Measurements from ENCODE around the gene ILF2.
"Not testable (repeated sequence)": the region's sequence is repeated elsewhere in the genome, so short reads cannot be mapped to it uniquely, and the experiment has no call there.

Gene ILF2

DNA sequence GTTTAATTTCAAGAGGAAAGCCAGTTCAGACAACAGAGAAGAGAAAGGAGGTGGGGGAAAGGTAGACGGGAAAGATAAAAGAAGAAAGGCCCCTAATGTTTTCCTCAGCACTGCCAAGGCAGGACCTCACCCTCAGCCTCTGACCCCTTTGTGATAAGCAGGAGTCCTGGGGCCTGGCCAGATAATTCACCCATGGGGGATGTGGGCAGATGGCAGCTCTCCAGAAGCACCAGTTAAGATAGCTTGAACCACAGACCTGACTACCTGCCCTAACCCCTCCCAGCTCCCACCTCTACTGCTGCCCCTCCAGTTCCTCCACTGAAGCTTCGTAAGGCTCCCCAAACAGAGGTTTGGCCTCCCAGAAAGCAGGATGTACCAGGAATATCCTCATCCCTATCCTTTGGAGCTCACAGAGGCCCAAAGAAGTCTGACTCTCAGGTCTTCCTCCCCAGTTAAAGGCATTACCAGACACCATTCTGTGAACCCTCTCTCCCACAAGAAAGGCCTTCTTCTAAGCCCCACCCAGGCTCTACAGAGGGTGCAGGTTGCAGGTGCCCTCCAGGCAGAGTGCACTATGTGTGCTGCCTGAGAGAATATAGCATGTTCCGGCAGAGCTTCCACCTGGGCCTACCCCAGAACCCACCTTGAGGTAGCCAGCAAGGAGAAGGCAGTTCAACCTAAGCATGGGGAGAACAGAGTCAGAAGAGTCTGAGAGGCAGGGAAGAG is 21.5 kb downstream of the ILF2 start:
- no peak for DNase-seq (ENCODE audit: low read depth, low spot score)

DNA sequence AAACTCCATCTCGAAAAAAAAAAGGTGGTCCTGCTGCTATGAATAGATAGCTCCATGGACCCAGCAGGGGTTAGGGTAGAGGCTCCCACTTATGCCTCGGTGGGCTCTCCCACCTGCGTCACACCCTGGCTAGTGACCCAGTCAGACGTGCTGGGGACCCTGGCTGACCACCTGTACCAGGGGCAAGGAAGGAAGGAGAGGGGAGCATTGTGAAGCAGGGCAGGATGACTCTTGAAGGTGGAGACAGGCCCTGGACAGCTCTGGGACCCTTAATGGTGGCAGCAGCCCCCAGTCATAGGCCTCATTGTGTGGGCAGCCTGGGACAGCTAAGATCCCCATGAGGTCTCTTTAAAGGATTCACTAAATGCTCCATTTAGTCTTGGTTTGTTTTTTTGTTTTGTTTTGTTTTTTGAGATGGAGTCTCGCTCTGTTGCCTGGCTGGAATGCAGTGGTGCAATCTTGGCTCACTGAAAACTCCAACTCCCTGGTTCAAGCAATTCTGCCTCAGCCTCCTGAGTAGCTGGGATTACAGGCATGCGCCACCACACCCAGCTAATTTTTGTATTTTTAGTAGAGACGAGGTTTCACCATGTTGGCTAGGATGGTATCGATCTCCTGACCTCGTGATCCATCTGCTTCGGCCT is 22.7 kb downstream of the ILF2 start:
- DNase-seq (ENCODE audit: low read depth, low spot score), result no peak

DNA sequence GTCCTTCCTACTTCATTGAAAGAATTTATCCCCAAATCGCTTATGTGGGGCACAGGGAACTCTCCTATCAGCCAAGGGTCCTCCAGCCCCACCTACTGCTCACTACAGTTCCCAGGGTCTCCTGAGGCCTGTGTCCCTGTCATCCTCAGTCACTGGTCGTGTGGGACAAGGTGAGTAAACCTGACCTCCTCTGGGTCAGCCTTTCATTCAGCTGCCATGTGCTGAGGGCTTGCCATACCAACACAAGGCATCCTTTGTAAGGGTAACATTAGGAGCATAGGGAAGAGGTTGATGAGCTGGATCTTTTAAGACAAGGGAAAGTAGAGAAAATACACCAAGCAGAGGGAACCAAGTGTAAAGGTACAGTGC is 23.5 kb downstream of the ILF2 start:
- no peak for DNase-seq (ENCODE audit: low read depth, low spot score)

DNA sequence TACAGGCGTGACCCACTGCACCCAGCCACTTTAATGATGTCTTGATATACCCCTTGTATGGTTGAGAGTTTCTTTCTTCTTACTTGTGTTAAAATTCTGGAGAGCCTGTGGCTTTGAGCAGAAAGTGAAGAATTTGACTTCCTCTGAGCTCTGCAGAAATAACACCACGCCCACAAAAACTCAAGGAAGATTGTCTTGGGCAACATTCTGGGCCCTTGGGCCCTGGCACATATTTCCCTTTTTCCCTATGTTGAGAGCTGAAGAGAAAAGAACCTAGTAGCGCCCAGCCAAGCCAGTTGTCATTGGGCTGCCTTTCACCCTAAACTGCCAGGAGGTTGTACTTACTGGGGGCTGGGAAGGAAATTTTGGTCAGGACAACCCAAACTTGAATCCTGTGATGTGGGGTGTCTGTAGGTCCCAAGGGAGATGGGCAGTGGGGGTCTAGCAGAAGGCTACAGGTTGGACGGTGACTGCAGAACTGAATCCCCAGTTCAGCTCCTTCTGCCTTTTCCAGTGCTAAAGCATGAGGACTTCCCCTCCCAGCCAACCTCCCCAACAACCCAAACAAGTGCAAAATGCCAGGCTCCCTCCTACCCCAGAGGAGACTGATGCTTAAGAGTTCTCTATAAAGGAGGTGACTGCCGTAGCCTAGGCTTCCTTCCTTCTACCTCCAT is 24.0 kb downstream of the ILF2 start:
- DNase-seq (ENCODE audit: low read depth, low spot score), result no peak

DNA sequence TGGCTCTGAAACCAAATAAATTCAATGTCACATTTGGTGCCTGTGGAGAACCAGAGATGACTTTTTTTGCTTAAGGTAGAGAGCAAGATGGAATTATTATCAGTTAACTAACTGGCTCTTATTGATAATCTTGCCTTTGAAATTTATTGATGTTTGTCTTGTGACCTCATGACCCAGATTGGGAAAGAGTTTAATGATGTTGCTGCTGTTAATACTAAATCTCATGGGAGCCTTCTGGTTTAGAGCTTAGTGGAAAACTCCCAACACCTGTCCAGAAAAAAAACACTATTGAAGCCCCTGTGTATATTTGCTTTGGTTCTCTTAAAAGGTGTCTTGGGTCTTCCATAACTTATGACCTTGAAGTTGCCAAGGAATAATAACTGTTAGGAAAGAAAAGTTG is 27.0 kb downstream of the ILF2 start:
- no peak for DNase-seq (ENCODE audit: low read depth, low spot score)

DNA sequence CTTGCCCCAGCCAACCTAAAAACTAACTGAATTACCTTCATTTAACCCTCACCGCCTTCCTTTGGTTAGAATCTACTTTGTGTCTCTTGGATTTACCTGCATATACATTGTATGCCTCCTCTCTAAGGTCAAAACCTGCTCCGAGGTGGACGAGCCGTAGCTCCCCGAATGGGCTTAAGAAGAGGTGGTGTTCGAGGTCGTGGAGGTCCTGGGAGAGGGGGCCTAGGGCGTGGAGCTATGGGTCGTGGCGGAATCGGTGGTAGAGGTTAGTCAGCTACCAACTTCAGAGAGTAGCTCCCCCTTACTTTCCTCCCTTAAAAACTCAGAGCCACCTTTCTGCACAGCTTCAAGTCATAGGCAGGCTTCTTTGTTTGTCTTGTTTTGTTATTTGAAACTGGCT is 27.7 kb downstream of the ILF2 start:
- no peak for DNase-seq (ENCODE audit: low read depth, low spot score)

DNA sequence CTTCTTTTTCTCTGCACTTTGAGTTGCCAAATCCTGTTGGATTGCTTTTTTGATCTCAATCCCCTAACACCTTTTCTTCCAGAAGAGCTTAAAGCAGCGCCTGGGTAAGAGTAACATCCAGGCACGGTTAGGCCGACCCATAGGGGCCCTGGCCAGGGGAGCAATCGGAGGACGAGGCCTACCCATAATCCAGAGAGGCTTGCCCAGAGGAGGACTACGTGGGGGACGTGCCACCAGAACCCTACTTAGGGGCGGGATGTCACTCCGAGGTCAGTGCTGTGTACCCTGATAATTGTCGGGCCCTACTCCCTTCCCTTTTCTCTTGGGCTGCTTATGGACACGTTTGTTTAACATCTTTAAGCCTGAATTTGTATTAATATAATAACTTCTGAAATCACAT is 28.6 kb downstream of the ILF2 start:
- no peak for DNase-seq (ENCODE audit: low read depth, low spot score)

DNA sequence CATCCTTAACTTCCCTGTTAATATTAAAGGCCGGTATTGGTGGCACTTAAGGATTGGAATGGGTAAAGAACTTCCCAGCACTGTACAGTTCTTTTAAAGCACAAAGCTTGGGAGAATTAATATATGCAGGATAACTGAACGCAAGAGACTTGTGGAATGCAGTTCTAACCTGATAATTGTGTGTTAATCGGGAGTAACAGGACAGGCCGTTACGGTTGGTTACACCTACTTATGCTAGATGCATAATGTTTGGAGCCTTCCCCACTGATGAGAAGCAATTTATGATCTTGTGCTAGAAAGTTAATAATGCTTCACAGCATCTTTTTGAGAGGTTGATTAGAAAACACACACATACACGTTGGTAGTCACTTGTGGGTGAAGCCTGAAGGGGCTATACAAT is 29.9 kb downstream of the ILF2 start:
- no peak for DNase-seq (ENCODE audit: low read depth, low spot score)

DNA sequence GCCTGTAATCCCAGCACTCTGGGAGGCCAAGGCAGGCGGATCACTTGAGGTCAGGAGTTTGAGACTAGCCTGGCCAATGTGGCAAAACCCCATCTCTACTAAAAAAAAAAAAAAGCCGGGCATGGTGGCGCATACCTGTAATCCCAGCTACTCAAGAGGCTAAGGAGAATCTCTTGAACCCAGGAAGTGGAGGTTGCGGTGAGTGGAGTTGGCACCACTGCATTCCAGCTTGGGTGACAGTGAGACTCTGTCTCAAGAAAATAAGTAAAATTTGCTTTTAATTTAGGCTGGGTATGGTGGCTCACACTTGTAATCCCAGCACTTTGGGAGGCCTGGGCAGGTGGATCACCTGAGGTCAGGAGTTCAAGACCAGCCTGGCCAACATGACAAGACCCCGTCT is 30.6 kb downstream of the ILF2 start:
- not testable (repeated sequence) for DNase-seq (ENCODE audit: low read depth, low spot score)

DNA sequence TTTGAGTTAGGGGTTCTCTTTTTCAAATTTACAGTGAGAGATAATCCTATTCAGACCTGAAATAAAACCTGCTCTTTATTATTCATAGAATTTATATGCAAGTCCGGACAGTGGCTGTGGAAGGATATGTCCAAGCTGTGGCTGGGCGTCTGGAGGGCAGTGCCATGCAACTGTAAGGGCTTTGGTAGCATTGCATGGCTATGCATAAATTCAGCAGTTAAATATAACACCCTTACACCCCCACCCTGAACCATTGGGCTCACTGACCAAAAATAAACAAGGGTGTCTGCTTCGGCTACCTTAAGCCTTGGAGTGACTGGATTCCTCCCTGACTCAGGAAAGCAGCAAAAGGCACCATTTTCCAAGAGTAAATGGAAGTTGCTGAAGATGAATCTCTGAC is 31.5 kb downstream of the ILF2 start:
- DNase-seq (ENCODE audit: low read depth, low spot score), result no peak

DNA sequence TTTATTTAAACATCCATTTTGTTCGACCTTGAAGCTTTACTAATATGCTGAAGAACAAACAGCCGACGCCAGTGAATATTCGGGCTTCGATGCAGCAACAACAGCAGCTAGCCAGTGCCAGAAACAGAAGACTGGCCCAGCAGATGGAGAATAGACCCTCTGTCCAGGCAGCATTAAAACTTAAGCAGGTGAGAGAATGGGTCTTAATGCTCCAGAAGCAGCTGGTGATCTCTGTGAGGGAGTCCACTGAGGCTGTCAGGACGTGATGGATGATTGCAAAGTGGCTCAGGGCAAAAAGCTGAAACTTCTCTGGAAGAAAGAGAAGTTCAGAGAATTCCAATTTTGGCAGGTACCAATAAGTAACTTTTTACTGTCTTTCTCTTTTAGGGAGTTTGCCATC is 32.5 kb downstream of the ILF2 start:
- DNase-seq (ENCODE audit: low read depth, low spot score), result no peak

DNA sequence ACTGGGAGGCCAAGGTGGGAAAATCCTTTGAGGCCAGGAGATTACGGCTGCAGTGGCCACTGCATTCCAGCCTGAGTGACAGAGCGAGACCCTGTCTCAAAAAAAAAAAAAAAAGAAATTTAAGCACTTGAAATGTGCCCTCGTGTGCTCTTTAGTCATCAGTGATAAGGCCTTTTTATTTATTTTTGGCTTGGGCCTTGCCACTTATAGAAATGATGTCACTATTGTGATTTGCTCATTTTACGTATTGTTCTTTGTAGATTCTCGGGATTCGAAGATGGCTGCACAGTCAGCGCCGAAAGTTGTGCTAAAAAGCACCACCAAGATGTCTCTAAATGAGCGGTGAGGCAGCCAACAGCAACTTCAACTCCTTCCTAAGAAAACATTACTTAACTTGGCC is 34.5 kb downstream of the ILF2 start:
- no peak for DNase-seq (ENCODE audit: low read depth, low spot score)

DNA sequence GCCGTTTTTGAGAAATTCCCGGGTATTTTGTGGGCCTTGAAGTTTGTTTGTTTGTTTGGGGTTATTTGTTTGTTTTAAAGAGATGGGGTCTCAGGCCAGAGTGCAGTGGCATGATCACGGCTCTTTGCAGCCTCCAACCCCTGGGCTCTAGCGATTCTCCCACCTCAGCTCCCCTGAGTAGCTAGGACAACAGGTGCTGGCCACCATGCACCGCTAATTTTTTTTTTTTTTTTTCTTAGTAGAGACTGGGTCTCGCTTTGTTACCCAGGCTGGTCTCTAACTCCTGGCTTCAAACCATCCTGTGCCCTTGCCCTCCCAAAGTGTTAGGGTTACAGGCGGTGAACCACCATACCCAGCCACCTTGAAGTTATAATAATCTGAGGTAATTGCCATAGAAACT is 34.9 kb downstream of the ILF2 start:
- no peak for DNase-seq (ENCODE audit: low read depth, low spot score)

DNA sequence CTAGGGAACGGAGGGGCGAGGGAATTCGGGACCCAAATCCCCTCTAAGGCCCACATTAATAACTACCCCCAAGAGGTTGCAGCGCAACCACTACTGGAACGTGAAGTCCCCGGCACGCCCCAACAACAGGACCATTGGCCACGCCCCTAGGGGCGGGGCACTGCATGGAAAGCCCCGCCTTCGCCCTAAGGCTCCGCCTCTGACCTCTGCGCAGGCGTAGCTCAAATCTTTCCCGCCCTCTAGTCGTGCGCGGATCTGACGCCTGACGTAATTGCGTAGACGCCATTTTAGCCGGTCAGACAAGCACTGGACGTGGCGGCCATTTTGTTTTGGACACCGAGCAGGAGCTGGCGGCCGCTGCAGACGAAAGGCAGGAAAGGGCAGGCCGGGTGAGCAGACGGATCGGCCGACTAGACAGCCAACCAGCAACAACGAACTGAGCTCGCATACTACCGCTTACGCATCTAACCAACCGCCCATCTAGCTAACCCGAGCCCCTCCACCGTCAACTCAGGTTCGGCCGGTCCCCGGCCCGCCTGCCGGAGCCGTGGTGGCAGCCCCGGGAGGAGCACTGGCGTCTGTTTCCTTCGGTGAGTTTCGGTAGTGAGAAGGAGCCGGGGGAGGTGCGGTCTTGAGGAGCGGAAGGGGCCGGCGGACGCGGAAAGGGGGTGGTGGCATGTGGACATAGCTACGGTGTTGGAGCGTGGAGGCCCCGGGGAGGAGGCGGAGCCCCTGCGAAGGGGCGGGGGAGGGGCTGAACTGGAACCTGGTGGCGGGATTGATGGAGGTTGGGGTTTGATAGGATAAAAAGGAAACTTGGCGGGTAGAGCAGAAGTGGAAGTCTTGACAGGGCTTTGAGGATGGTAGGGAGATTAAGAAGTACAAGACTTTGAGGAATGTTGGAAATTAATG is 36.8 kb downstream of the ILF2 start, which contains the start of gene CHTOP:
TSS of gene CHTOP (plus strand) at position 313 of the 912 bp plus-strand sequence. CDS start 2,523 bp downstream, outside the sequence.
- peak; percentile 90 for DNase-seq (ENCODE audit: low read depth, low spot score)

DNA sequence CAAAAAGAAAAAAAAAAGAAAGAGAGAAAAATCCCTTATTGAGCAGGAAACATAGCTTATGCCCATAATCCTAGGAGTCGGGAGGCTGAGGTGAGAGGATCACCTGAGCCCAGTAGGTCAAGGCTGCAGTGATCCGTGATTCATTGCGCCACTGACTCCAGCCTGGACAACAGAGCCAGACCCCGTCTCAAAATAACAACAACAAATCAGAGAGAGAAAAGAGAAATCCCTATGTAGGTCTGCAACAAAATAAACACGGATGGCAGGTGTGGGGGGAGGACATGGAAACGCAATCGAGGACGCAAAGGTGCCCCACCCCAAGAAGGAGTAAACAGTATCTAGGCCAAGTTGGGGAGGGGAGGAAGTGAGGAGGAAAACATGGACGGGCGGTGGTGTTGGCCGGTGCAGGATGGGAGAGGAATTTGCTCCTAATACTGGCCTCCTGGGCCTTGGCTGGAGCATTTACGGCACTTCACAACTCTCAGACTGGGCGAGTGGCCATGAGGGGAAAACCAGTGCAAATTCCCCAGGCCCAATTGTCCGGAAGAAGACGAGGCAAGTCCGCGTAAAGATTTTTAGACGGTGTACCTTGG is 37.5 kb downstream of the ILF2 start:
- no peak for DNase-seq (ENCODE audit: low read depth, low spot score)

DNA sequence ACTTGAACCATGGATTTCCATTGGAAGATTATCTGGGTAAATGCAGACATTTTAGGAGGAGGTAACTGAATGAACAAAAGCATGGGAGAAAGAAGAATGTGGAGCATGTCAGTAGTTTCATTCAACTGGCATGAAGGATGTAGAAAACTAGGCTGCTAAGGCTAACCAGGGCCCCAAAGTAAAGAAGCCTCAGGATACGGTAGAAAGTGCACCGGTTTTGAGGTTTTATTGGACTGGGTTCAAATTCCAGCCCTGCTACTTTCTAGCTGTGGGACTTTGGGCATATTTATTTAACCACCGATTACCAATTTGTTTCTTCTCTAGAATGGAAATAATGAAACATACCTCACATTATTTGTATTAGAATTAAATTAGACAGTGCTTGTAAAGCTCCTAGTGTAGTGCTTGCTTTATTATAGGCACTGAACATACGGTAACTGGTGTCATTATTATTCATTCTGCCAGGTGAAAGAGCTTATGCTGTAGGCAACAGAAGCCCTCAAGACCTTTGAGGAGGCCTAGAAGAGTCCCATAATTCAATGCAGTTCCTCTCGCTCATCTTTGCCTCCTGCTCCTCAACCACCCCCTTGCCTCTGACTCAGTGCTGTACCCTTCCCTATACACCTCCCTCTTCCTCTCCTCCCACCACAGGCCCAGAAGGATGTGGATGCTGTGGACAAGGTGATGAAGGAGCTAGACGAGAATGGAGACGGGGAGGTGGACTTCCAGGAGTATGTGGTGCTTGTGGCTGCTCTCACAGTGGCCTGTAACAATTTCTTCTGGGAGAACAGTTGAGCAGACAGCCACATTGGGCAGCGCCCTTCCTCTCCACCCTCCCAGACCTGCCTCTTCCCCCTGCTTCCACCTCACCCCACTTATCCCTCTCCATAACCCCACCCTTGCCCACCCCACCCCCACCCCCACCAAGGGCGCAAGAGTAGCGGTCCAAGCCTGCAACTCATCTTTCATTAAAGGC is 39.5 kb downstream of the ILF2 start:
- DNase-seq (ENCODE audit: low read depth, low spot score), result no peak

DNA sequence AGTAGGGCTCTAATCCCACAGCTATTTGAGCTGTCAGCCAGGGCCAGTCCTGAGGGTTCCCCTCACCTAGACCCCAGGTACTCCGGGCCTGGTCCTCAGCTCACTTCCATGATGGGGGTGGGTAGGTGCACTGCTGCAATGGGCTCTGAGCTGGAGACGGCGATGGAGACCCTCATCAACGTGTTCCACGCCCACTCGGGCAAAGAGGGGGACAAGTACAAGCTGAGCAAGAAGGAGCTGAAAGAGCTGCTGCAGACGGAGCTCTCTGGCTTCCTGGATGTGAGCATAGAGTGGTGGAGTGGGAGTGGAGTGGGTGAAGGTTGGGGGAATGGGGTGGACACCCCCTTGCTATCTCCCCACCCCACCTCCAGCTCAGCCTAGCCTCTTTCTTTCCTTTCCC is 40.4 kb downstream of the ILF2 start:
- DNase-seq (ENCODE audit: low read depth, low spot score), result no peak

DNA sequence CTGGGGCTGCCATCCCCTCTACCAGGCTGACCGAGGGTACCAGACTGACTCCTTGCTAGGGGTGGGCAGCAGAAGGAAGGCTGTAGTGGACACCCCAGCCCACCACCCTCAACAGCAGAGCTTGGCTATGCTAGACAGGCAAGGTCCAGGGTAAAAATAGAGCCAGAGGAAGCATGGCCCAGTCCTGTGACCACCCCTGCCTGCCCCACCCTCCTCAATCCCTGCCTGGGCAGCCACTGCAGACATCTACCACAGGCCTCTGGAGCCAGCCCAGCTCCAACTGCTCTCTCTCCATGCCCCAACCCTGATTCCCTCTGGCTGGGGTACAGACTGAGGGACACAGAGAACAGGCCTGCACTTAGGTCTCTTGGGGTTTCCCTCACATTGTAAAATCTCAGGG is 40.8 kb downstream of the ILF2 start:
- no peak for DNase-seq (ENCODE audit: low read depth, low spot score)

DNA sequence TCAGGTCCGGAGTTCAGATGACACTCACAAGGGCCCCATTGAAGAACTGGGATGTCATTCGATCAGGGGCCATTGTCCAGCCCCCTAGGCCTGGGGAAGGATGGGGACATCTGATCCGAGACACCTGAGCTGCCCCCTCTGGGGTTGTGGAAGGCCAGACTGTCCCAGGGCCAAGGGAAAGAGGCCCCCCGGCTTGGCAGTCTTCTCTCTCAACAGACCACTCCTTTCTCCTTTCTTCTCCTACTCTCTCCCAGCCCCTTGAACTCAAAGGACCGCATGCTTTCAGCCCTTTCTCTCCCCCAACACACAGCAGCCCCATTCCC is 41.5 kb downstream of the ILF2 start:
- no peak for DNase-seq (ENCODE audit: low read depth, low spot score)

DNA sequence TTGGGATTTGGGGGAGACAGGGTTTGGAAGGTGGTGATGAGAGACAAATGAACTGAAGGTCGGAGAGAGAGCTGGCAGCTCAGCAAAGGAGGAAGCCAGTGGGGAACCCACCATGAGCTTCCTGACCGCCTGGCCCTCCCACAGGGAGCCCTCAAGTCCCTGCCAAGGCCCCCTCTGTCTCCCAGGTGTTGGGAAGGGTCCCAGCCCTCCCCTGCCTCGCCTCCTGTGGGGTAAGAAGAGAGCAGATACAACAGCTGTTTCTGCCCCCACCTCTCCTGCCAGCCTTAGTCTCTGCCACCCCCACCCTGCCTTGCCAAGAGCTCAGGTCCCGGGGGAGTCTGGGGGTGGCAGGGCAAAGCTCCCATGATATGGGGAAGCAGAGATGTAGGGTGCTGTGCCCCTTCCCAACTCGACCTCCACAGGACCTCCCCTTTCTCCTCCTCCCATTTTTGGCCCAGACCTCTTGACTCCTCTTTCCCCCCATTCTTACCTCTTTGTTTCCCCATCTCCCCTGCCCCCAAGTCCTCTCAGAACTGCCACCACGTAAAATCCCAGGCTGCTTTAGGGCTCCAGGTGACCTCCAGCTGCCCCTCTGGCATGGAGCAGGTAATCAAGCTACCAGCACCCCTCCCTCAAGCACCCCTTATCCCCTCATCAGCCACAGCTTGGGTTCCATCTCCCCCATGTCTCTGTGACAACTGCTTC is 42.0 kb downstream of the ILF2 start:
- no peak for DNase-seq (ENCODE audit: low read depth, low spot score)
